ENCODE data around the gene PEF1. TPM values are rescaled to one million over a fixed set of nuclear protein-coding genes. Genes with fewer than 3 reads are reported as not detected.

The PEF1 gene
- total and polyA plus RNA-seq, 2 donors (not counting 3 experiments of a cell fraction or from before 2014, with no cell fraction given) = 73.3 to 161 TPM

GRCh38 chr1:31690921-31691320 lies 46.2 kb upstream of the PEF1 start:
- H4K20me1 ChIP-seq (replicated peaks; ENCODE audit: control insufficient read depth, extremely low read depth, insufficient read depth, low read length) = no peaks in the 10 kb centered on the region
- H3K36me3 ChIP-seq (ENCODE audit: control insufficient read depth in 2 of 2, extremely low read depth in 1 of 2, insufficient read depth in 2 of 2, low read length in 2 of 2) = no peaks in the 10 kb centered on the region
- no TSS peak for BruUV-seq (replicated peaks)
- H3K9ac ChIP-seq (replicated peaks; ENCODE audit: extremely low read depth, insufficient read depth, low read length) = no peak overlapping the region
- no peaks in the 10 kb centered on the region for H3K9me1 ChIP-seq (replicated peaks; ENCODE audit: control insufficient read depth, extremely low read depth, insufficient read depth, low read length)
- FAIRE-seq (no peak), DNase-seq (ENCODE audit: low read depth, low spot score) (no peak)
- H3K27ac ChIP-seq (ENCODE audit: insufficient read depth, low read depth, low read length) = no peak overlapping the region
- CTCF ChIA-PET = interaction anchor here (0.6 to 2.8 kb wide), 4 partner anchors 14 to 55 kb away, joined by 3 to 8 read pairs (median 8); no protein-coding TSS in a partner anchor
- POLR2A ChIA-PET = no interaction called here
- dilution Hi-C loops (cut with MboI; ENCODE audit: extremely low pct_ligation_motif_present, low sequenced_read_pairs) (no loop called here), intact Hi-C loops (cut with micrococcal nuclease) (no loop called here)
- H3K4me1 ChIP-seq (ENCODE audit: control insufficient read depth, extremely low read depth, insufficient read depth, low read length) = peaks cover 13% of the 10 kb centered on the region
- no peak for TF ChIP-seq MYC (IDR thresholded peaks at IDR 0.05; ENCODE audit: low read depth, low read length)
- TF ChIP-seq POLR2AphosphoS5 (IDR thresholded peaks at IDR 0.05; ENCODE audit: insufficient read depth, low read depth, low read length) = no peak
- TF ChIP-seq POLR2A (IDR thresholded peaks at IDR 0.05; ENCODE audit: low read depth, low read length) = no peak
- TF ChIP-seq GATA2 (IDR thresholded peaks at IDR 0.05; ENCODE audit: insufficient read depth, insufficient read length, low read depth, low read length) = no peak
- no peak for TF ChIP-seq EZH2 (IDR thresholded peaks at IDR 0.05; ENCODE audit: borderline replicate concordance, low read depth, low read length, severe bottlenecking)
- TF ChIP-seq MAX (IDR thresholded peaks at IDR 0.05; ENCODE audit: insufficient read depth, insufficient read length) = no peak
- no peak for TF ChIP-seq FOS (IDR thresholded peaks at IDR 0.05; ENCODE audit: borderline replicate concordance, insufficient read depth, low read length)
- no peak for TF ChIP-seq JUN (IDR thresholded peaks at IDR 0.05; ENCODE audit: borderline replicate concordance, insufficient read depth, insufficient read length, low read depth)
- TF ChIP-seq CTCF (IDR thresholded peaks at IDR 0.05; ENCODE audit: extremely low read depth in 1 of 2, insufficient read depth in 1 of 2, low read depth in 1 of 2, low read length in 2 of 2) = no peak
- no peak overlapping the region for H3K4me3 ChIP-seq (replicated peaks in 1 of 3; ENCODE audit: insufficient read depth in 1 of 3, low read depth in 1 of 3, low read length in 3 of 3)
- no peak overlapping the region for H2AFZ ChIP-seq (ENCODE audit: low read depth, low read length)
- no peak overlapping the region for H3K4me2 ChIP-seq (ENCODE audit: insufficient read depth, low read length)
- H3K27me3 ChIP-seq (ENCODE audit: control insufficient read depth in 2 of 2, insufficient read depth in 2 of 2, low read length in 2 of 2) = no peaks in the 10 kb centered on the region
- no peaks in the 10 kb centered on the region for H3K79me2 ChIP-seq (ENCODE audit: control insufficient read depth, insufficient read depth, low read length)
- no peaks in the 10 kb centered on the region for H3K9me3 ChIP-seq (replicated peaks; ENCODE audit: control insufficient read depth, insufficient read depth, low read length)
